Panc1 (cell line): ENCODE data around the gene SRC. TPM values are rescaled to one million over a fixed set of nuclear protein-coding genes. Genes with fewer than 3 reads are reported as not detected.

Source experiments
- ATAC-seq: fragments of 200-7000 bp; cut with Tn5 transposase; 2 replicates; pipeline ENCODE4 v1.9.1; 2020; ENCODE audit warnings: mild to moderate bottlenecking, moderate library complexity
- BruUV-seq: library from RNA; stranded (reverse); fragments of 400-500 nt; replicated peaks from 2 replicates; lab custom pipeline; 2021; lab: Mats Ljungman, UMichigan
- CTCF ChIA-PET: fragments of 300-600 bp; sonication (Branson Sonifier 250); formaldehyde crosslinking; loops from one replicate; lab custom pipeline; 2022; ENCODE audit warnings: antibody characterized with exemption; lab: Charles Lee
- POLR2A ChIA-PET: fragments of 300-600 bp; sonication (Branson Sonifier 250); formaldehyde crosslinking; loops from one replicate; lab custom pipeline; 2022; ENCODE audit warnings: antibody characterized with exemption; lab: Charles Lee
- DNase-seq: peaks from one replicate; pipeline ENCODE4 v3.0.0-alpha.2; 2010; ENCODE audit warnings: low read depth, low spot score
- H3K27ac ChIP-seq: 2 replicates; pipeline ENCODE4 v1.5.1; 2011; ENCODE audit warnings: mild to moderate bottlenecking, low read length, inconsistent platforms
- H3K27me3 ChIP-seq: fragments of 200-500 bp; sonication (Bioruptor generic); 2 replicates; pipeline ENCODE4 v1.6.0; 2014; ENCODE audit warnings: low read length, inconsistent platforms; ENCODE audit not compliant: control insufficient read depth, insufficient read depth
- H3K36me3 ChIP-seq: fragments of 200-500 bp; sonication (Bioruptor generic); 2 replicates; pipeline ENCODE4 v1.5.1; 2014; ENCODE audit warnings: inconsistent platforms, mild to moderate bottlenecking, low read length, moderate library complexity; ENCODE audit not compliant: control insufficient read depth, insufficient read depth
- H3K4me1 ChIP-seq: 2 replicates; pipeline ENCODE4 v1.5.1; 2011; ENCODE audit warnings: inconsistent platforms, mild to moderate bottlenecking, low read length, moderate library complexity; ENCODE audit not compliant: control insufficient read depth, insufficient read depth
- H3K4me3 ChIP-seq, 2 experiments: 2 replicates each; pipeline ENCODE4 v1.5.1; 2011 to 2012; ENCODE audit warnings: low read depth in 2 of 2, low read length in 2 of 2, mild to moderate bottlenecking in 2 of 2, inconsistent platforms in 1 of 2, moderate library complexity in 1 of 2
- H3K9me3 ChIP-seq: fragments of 200-500 bp; sonication (Bioruptor generic); 2 replicates; pipeline ENCODE4 v1.5.1; 2014; ENCODE audit warnings: low read depth, mild to moderate bottlenecking, inconsistent platforms, low read length, moderate library complexity; ENCODE audit not compliant: control insufficient read depth, insufficient read depth
- POLR2AphosphoS5 ChIP-seq: IDR thresholded peaks from 2 replicates; pipeline ENCODE4 v1.6.1; 2012; ENCODE audit warnings: mild to moderate bottlenecking, low read depth, low read length, moderate library complexity
- SIN3A ChIP-seq: IDR thresholded peaks from 2 replicates; pipeline ENCODE4 v1.6.1; 2012; ENCODE audit warnings: low read depth, mild to moderate bottlenecking, low read length, moderate library complexity, borderline replicate concordance; ENCODE audit not compliant: insufficient read depth
- TCF7L2 ChIP-seq: IDR thresholded peaks from 2 replicates; pipeline ENCODE4 v1.6.1; 2011; ENCODE audit warnings: mild to moderate bottlenecking, low read depth, low read length, inconsistent platforms
- in situ Hi-C: cut with HindIII; loops from 2 replicates; pipeline ENCODE4 v1.10.0; 2016; ENCODE audit warnings: low sequenced_read_pairs, low pct_unique_long_range_greater_than_20kb
- intact Hi-C: fragments of 100-400 bp; cut with micrococcal nuclease; formaldehyde crosslinking; loops from one replicate; pipeline ENCODE4 v1.10.0; 2022; ENCODE audit not compliant: unreplicated experiment
- total RNA-seq: library from RNA; stranded (reverse); gene quantifications from one replicate; pipeline ENCODE4 v1.2.1, GENCODE V29; 2021; ENCODE audit not compliant: unreplicated experiment
- TF ChIP-seq, protein P1 (sequence below), 2 experiments: IDR thresholded peaks; 2 replicates each; pipeline ENCODE4 v1.6.1; 2011 to 2012; ENCODE audit warnings: low read depth in 2 of 2, control low read depth in 1 of 2, low read length in 1 of 2, mild to moderate bottlenecking in 1 of 2, moderate library complexity in 1 of 2; ENCODE audit not compliant: insufficient read depth in 1 of 2
- TF ChIP-seq, protein P2 (sequence below): fragments of 450-650 bp; IDR thresholded peaks from 2 replicates; pipeline ENCODE4 v1.5.1; 2017; ENCODE audit warnings: mild to moderate bottlenecking

The SRC gene
- total RNA-seq, 1 experiment from 2014 or later, result 24.9 TPM

DNA sequence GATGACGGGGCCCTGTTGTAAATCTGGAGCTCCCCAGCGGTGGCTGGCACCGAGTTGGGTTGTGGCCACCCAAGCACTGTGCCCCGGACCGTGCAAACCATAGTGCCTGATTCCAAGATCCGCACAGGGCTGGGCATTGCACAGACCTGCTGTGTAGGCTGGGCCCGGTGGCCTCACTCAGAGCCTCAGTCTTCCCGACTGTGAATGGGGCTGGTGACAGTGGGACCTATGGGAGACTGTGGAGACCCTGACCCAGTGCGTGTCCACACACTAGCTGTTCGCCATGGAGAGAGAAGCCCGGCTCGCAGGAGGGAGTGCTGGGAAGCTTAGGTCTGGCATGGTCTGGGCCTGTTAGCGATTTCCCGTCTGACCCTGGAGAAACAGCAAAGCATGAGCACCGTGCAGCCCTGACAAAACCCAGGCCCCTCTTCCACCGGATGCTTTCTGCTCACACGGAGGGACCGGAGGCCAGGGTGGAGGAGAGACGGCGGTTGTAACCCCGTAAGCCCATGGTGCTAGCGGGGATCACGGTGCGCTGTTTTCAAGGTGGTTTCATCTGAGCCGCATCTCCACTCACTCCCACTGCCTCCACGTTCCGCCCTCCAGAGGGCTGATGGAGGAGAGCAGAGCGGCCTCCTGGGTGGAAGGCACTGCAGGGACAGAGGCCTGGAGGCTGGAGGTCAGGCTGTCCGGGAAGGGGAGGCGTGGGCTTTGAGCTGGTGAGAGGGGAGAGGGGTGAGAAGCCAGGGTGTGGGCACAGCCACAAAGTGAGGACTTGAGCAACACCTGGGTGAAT lies 52.2 kb downstream of the SRC start:
- ATAC-seq, result no peak
- no peak overlapping the region for H3K4me3 ChIP-seq
- ChIA-PET POLR2A (no interaction called here), CTCF (no interaction called here)
- DNase-seq, result no peak
- in situ Hi-C loops (no loop called here), intact Hi-C loops (no loop called here)
- TF ChIP-seq POLR2AphosphoS5 (no peak), TCF7L2 (no peak), SIN3A (no peak)
- TF ChIP-seq, protein P1, sequence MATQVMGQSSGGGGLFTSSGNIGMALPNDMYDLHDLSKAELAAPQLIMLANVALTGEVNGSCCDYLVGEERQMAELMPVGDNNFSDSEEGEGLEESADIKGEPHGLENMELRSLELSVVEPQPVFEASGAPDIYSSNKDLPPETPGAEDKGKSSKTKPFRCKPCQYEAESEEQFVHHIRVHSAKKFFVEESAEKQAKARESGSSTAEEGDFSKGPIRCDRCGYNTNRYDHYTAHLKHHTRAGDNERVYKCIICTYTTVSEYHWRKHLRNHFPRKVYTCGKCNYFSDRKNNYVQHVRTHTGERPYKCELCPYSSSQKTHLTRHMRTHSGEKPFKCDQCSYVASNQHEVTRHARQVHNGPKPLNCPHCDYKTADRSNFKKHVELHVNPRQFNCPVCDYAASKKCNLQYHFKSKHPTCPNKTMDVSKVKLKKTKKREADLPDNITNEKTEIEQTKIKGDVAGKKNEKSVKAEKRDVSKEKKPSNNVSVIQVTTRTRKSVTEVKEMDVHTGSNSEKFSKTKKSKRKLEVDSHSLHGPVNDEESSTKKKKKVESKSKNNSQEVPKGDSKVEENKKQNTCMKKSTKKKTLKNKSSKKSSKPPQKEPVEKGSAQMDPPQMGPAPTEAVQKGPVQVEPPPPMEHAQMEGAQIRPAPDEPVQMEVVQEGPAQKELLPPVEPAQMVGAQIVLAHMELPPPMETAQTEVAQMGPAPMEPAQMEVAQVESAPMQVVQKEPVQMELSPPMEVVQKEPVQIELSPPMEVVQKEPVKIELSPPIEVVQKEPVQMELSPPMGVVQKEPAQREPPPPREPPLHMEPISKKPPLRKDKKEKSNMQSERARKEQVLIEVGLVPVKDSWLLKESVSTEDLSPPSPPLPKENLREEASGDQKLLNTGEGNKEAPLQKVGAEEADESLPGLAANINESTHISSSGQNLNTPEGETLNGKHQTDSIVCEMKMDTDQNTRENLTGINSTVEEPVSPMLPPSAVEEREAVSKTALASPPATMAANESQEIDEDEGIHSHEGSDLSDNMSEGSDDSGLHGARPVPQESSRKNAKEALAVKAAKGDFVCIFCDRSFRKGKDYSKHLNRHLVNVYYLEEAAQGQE (IDR thresholded peaks at IDR 0.05; ENCODE audit: insufficient read depth in 1 of 2, low read depth in 2 of 2, low read length in 1 of 2), result no peak
- TF ChIP-seq, protein P2, sequence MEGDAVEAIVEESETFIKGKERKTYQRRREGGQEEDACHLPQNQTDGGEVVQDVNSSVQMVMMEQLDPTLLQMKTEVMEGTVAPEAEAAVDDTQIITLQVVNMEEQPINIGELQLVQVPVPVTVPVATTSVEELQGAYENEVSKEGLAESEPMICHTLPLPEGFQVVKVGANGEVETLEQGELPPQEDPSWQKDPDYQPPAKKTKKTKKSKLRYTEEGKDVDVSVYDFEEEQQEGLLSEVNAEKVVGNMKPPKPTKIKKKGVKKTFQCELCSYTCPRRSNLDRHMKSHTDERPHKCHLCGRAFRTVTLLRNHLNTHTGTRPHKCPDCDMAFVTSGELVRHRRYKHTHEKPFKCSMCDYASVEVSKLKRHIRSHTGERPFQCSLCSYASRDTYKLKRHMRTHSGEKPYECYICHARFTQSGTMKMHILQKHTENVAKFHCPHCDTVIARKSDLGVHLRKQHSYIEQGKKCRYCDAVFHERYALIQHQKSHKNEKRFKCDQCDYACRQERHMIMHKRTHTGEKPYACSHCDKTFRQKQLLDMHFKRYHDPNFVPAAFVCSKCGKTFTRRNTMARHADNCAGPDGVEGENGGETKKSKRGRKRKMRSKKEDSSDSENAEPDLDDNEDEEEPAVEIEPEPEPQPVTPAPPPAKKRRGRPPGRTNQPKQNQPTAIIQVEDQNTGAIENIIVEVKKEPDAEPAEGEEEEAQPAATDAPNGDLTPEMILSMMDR, result no peak
- H3K36me3 ChIP-seq, result no peaks in the 10 kb centered on the region
- BruUV-seq, result no TSS peak
- no peaks in the 10 kb centered on the region for H3K4me1 ChIP-seq
- no peaks in the 10 kb centered on the region for H3K27me3 ChIP-seq
- H3K27ac ChIP-seq, result no peak overlapping the region
- H3K9me3 ChIP-seq, result no peaks in the 10 kb centered on the region

GRCh38 chr20:37398750-37399621 lies 53.0 kb downstream of the SRC start:
- no peak for ATAC-seq
- DNase-seq, result no peak
- no peak for TF ChIP-seq SIN3A
- TF ChIP-seq, protein P2, result no peak
- TF ChIP-seq POLR2AphosphoS5, result no peak
- no peak for TF ChIP-seq TCF7L2
- TF ChIP-seq, protein P1 (IDR thresholded peaks at IDR 0.05; ENCODE audit: insufficient read depth in 1 of 2, low read depth in 2 of 2, low read length in 1 of 2), result no peak
- H3K27me3 ChIP-seq, result no peaks in the 10 kb centered on the region
- H3K27ac ChIP-seq, result no peak overlapping the region
- no peaks in the 10 kb centered on the region for H3K9me3 ChIP-seq
- BruUV-seq, result TSS peak; percentile 28
- in situ Hi-C loops, result no loop called here
- H3K4me1 ChIP-seq, result no peaks in the 10 kb centered on the region
- H3K4me3 ChIP-seq, result no peak overlapping the region
- H3K36me3 ChIP-seq, result no peaks in the 10 kb centered on the region
- POLR2A ChIA-PET, result no interaction called here
- intact Hi-C loops, result no loop called here
- CTCF ChIA-PET, result no interaction called here
